HepG2 (cell line): ENCODE results near the gene JAGN1. TPM values are rescaled to one million over a fixed set of nuclear protein-coding genes. Genes with fewer than 3 reads are reported as not detected.

Experiments used
- ATAC-seq: fragments of 200-7000 bp; cut with Tn5 transposase; 3 replicates; pipeline ENCODE4 v1.9.1; 2020; ENCODE audit warnings: mild to moderate bottlenecking, moderate library complexity
- BruUV-seq: library from RNA; stranded (reverse); fragments of 400-500 nt; replicated peaks from 2 replicates; lab custom pipeline; 2021; lab: Mats Ljungman, UMichigan
- CTCF ChIA-PET: fragments of 300-600 bp; formaldehyde crosslinking; extraction: SDS; loops from one replicate; lab custom pipeline; 2021; ENCODE audit warnings: low total read pairs, inconsistent platforms, low intra/inter-chr PET ratio; lab: Yijun Ruan, JAX
- POLR2A ChIA-PET: fragments of 350-600 bp; sonication (Branson Sonifier 250); formaldehyde crosslinking; loops from one replicate; lab custom pipeline; 2020; ENCODE audit warnings: antibody characterized with exemption, inconsistent platforms; lab: Yijun Ruan, JAX
- DNase-seq: peaks from one replicate; pipeline ENCODE4 v3.0.0-alpha.2; 2015; ENCODE audit warnings: low spot score
- FAIRE-seq: peaks from 3 replicates; lab custom pipeline; 2011; peaks lifted over from hg19 to GRCh38; lab: Jason Lieb, UNC
- H2AFZ ChIP-seq: one replicate; pipeline ENCODE4 v1.6.1; 2011; ENCODE audit warnings: low read length, inconsistent platforms
- H3K27ac ChIP-seq: fragments of 300-600 bp; 3 replicates; pipeline ENCODE4 v1.8.0; 2011; ENCODE audit warnings: mixed run types, mild to moderate bottlenecking, mixed read lengths, low read length, inconsistent platforms; ENCODE audit not compliant: insufficient read depth; ENCODE audit errors: extremely low read length
- H3K27me3 ChIP-seq, 2 experiments: fragments of 200-600 bp in 1 of 2; 2 replicates in 1 of 2; 3 replicates in 1 of 2; pipeline versions ENCODE4 v1.6.0 to v1.8.0; 2011; ENCODE audit warnings: low read length in 2 of 2, mild to moderate bottlenecking in 2 of 2, moderate library complexity in 2 of 2, inconsistent platforms in 1 of 2; ENCODE audit not compliant: insufficient read depth in 2 of 2, control insufficient read depth in 1 of 2
- H3K36me3 ChIP-seq, 2 experiments: fragments of 200-600 bp in 1 of 2; replicated peaks in 1 of 2; 2 replicates in 1 of 2; 3 replicates in 1 of 2; pipeline versions ENCODE4 v1.5.1 to v1.8.0; 2011; ENCODE audit warnings: low read length in 2 of 2, inconsistent platforms in 1 of 2; ENCODE audit not compliant: insufficient read depth in 2 of 2, control insufficient read depth in 1 of 2
- H3K4me1 ChIP-seq: 2 replicates; pipeline ENCODE4 v1.5.1; 2012; ENCODE audit warnings: low read length, inconsistent platforms; ENCODE audit not compliant: insufficient read depth
- H3K4me2 ChIP-seq: 2 replicates; pipeline ENCODE4 v1.6.0; 2011; ENCODE audit warnings: low read depth, low read length, inconsistent platforms
- H3K4me3 ChIP-seq, 3 experiments: fragments of 200-600 bp in 1 of 3; sonication (generic), shearing (Covaris generic) in 1 of 3; replicated peaks in 1 of 3; 2 replicates each; pipeline ENCODE4 v1.5.1; 2011 to 2016; ENCODE audit warnings: low read length in 3 of 3, inconsistent platforms in 2 of 3, low read depth in 2 of 3, mild to moderate bottlenecking in 2 of 3, control low read depth in 1 of 3, mixed read lengths in 1 of 3; ENCODE audit not compliant: insufficient read depth in 1 of 3
- H3K79me2 ChIP-seq: one replicate; pipeline ENCODE4 v1.6.1; 2011; ENCODE audit warnings: low read length, inconsistent platforms; ENCODE audit not compliant: insufficient read depth
- H3K9ac ChIP-seq: 2 replicates; pipeline ENCODE4 v1.6.0; 2011; ENCODE audit warnings: mild to moderate bottlenecking, low read depth, low read length, inconsistent platforms; ENCODE audit not compliant: insufficient read depth
- H3K9me3 ChIP-seq: 2 replicates; pipeline ENCODE4 v1.5.1; 2012; ENCODE audit warnings: mild to moderate bottlenecking, low read length
- H4K20me1 ChIP-seq: 2 replicates; pipeline ENCODE4 v1.6.0; 2011; ENCODE audit warnings: inconsistent platforms, mild to moderate bottlenecking, low read length, moderate library complexity; ENCODE audit not compliant: insufficient read depth
- HNF1A ChIP-seq, 2 experiments: sonication (generic) in 1 of 2; formaldehyde crosslinking in 1 of 2; IDR thresholded peaks; 2 replicates each; pipeline versions ENCODE4 v1.4.0 to v1.6.1; 2016 to 2020; ENCODE audit warnings: borderline replicate concordance in 1 of 2, low read depth in 1 of 2, mild to moderate bottlenecking in 1 of 2, missing genetic modification reagents in 1 of 2
- HNRNPL ChIP-seq: fragments of 200-400 bp; formaldehyde crosslinking; IDR thresholded peaks from 2 replicates; pipeline ENCODE4 v1.6.1; 2017; ENCODE audit warnings: mild to moderate bottlenecking, low read depth, low read length
- KDM5A ChIP-seq: fragments of 200-600 bp; sonication (generic); IDR thresholded peaks from 2 replicates; pipeline ENCODE4 v1.7.0; 2018; ENCODE audit warnings: antibody characterized with exemption, mild to moderate bottlenecking, low read length, borderline replicate concordance
- ZNF30 ChIP-seq: sonication (generic); formaldehyde crosslinking; IDR thresholded peaks from 2 replicates; pipeline ENCODE4 v1.5.0; 2020; ENCODE audit warnings: mild to moderate bottlenecking, missing genetic modification reagents
- ZNF501 ChIP-seq: sonication (generic); formaldehyde crosslinking; IDR thresholded peaks from 2 replicates; pipeline ENCODE4 v1.5.1; 2020; ENCODE audit warnings: mild to moderate bottlenecking, moderate library complexity, missing genetic modification reagents
- ZNF776 ChIP-seq: sonication (generic); formaldehyde crosslinking; IDR thresholded peaks from 2 replicates; pipeline ENCODE4 v1.4.0; 2020; ENCODE audit warnings: mild to moderate bottlenecking, missing genetic modification reagents
- WGBS: methylation state at CpG from one replicate; pipeline ENCODE4 v1.1.6; 2017; ENCODE audit warnings: low lambda C conversion rate; 5-methylcytosine and 5-hydroxymethylcytosine counted together
- in situ Hi-C: cut with HindIII; loops from 2 replicates; pipeline ENCODE4 v1.10.0; 2017; ENCODE audit warnings: low pct_unique_long_range_greater_than_20kb; ENCODE audit not compliant: extremely low pct_ligation_motif_present
- intact Hi-C: fragments of 100-400 bp; cut with micrococcal nuclease; formaldehyde crosslinking; loops from one replicate; pipeline ENCODE4 v1.10.0; 2022; ENCODE audit not compliant: unreplicated experiment
- polyA plus RNA-seq, 8 experiments: library from polyadenylated mRNA; depleted of rRNA in 3 of 8; stranded (reverse) in 7 of 8; unstranded in 1 of 8; fragments of >200 nt; fragmentation: Illumina TruSeq in 4 of 8; extraction: Trizol in 4 of 8; gene quantifications; 2 replicates each; pipeline versions ENCODE4 v1.2.1 to v1.2.3, GENCODE V29; 2011 to 2016; ENCODE audit warnings: low read depth in 4 of 8, missing spikeins in 1 of 8, mixed read lengths in 1 of 8; ENCODE audit not compliant: insufficient read depth in 1 of 8
- total RNA-seq, 5 experiments: library from RNA; depleted of rRNA; stranded (reverse); fragments of >200 nt; fragmentation: Illumina TruSeq; extraction: Trizol; gene quantifications; 2 replicates each; pipeline ENCODE4 v1.2.3, GENCODE V29; 2016; ENCODE audit warnings: low read depth in 1 of 5
- TF ChIP-seq, protein P1 (sequence below): sonication (generic); formaldehyde crosslinking; IDR thresholded peaks from 2 replicates; pipeline ENCODE4 v1.4.0; 2020; ENCODE audit warnings: missing genetic modification reagents

The JAGN1 gene
- total and polyA plus RNA-seq, 2 of the 13 experiments (the other 11 are each of a cell fraction or from before 2014, with no cell fraction given) = 49.9 to 50.9 TPM

GRCh38 chr3:9933561-9934234, 43.3 kb downstream of the JAGN1 start, which contains the start of gene CRELD1 (continued):
- TF ChIP-seq, protein P1, sequence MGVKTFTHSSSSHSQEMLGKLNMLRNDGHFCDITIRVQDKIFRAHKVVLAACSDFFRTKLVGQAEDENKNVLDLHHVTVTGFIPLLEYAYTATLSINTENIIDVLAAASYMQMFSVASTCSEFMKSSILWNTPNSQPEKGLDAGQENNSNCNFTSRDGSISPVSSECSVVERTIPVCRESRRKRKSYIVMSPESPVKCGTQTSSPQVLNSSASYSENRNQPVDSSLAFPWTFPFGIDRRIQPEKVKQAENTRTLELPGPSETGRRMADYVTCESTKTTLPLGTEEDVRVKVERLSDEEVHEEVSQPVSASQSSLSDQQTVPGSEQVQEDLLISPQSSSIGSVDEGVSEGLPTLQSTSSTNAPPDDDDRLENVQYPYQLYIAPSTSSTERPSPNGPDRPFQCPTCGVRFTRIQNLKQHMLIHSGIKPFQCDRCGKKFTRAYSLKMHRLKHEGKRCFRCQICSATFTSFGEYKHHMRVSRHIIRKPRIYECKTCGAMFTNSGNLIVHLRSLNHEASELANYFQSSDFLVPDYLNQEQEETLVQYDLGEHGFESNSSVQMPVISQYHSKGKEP = no peak
- no peak for TF ChIP-seq HNF1A (IDR thresholded peaks at IDR 0.05; ENCODE audit: low read depth)
- no peak for TF ChIP-seq HNF1A (CRISPR knock-in tag; IDR thresholded peaks at IDR 0.05; ENCODE audit: borderline replicate concordance)
- 0 out of 2 replicates have a peak, but pooled peaks have one; percentile 1 for TF ChIP-seq ZNF776 (CRISPR knock-in tag)

GRCh38 chr3:9934235-9934621, 43.8 kb downstream of the JAGN1 start:
- Histone ChIP-seq H3K9ac (peak overlapping the region; percentile 85), H3K4me2 (peak overlapping the region; percentile 86), H4K20me1 (no peaks in the 10 kb centered on the region), H3K4me3 (peak overlapping the region; percentile 70 to 82 (median 80)), H3K27me3 (no peaks in the 10 kb centered on the region), H3K36me3 (peaks cover 0 to 18% of the 10 kb centered on the region in 2 experiments; a peak in 2 of 5 replicates), H3K27ac (peak overlapping the region; percentile 92), H3K79me2 (peaks cover 20% of the 10 kb centered on the region), H3K9me3 (no peaks in the 10 kb centered on the region), H2AFZ (no peak overlapping the region), H3K4me1 (peaks cover 48% of the 10 kb centered on the region)
- in situ Hi-C loops = no loop called here
- 0 out of 2 replicates have a peak, but pooled peaks have one; percentile 0 for TF ChIP-seq ZNF30
- TF ChIP-seq KDM5A = 0 out of 2 replicates have a peak, but pooled peaks have one; percentile 4
- TF ChIP-seq ZNF501 (CRISPR knock-in tag) = peak; percentile 52; the same call in 1 of the 2 replicates
- no peak for TF ChIP-seq HNRNPL
- ATAC-seq (peak; percentile 7), FAIRE-seq (no peak), DNase-seq (no peak)
- BruUV-seq = no TSS peak
- intact Hi-C loops = loop anchor here (5.0 kb wide), 1 partner anchor 37 kb away; no protein-coding TSS in a partner anchor
- 7% methylated on average over 11 of the region's 11 CpGs for WGBS
- POLR2A ChIA-PET = interaction anchor here (1.0 to 7.6 kb wide), 13 partner anchors 8 to 269 kb away, joined by 3 to 124 read pairs (median 11); partner anchors contain the start of genes IL17RC, IL17RE and VHL
- CTCF ChIA-PET = interaction anchor here (3.1 kb wide), 1 partner anchor 12 kb away, joined by 14 read pairs; no protein-coding TSS in a partner anchor
